Type B pancreatic cell (in vitro differentiated cells): ENCODE measurements around the gene NCK2. TPM values are rescaled to one million over a fixed set of nuclear protein-coding genes. Genes with fewer than 3 reads are reported as not detected.

Source experiments
- DNase-seq: peaks from one replicate; pipeline ENCODE4 v3.0.0; 2021; ENCODE audit warnings: mixed read lengths; ENCODE audit not compliant: unreplicated experiment; ENCODE audit errors: extremely low spot score
- H3K27ac Mint-ChIP-seq: 2 replicates; pipeline ENCODE4 v1.8.0; 2021; ENCODE audit warnings: mild to moderate bottlenecking, mixed read lengths
- H3K27me3 Mint-ChIP-seq: 2 replicates; pipeline ENCODE4 v1.8.0; 2021; ENCODE audit warnings: mixed read lengths
- H3K36me3 Mint-ChIP-seq: 2 replicates; pipeline ENCODE4 v1.8.0; 2021; ENCODE audit warnings: mixed read lengths
- H3K4me1 Mint-ChIP-seq: one replicate; pipeline ENCODE4 v1.8.0; 2021; ENCODE audit warnings: mixed read lengths; ENCODE audit not compliant: unreplicated experiment
- H3K4me3 Mint-ChIP-seq: 2 replicates; pipeline ENCODE4 v1.8.0; 2021; ENCODE audit warnings: mild to moderate bottlenecking, mixed read lengths
- H3K9me3 Mint-ChIP-seq: 2 replicates; pipeline ENCODE4 v1.8.0; 2021; ENCODE audit warnings: mixed read lengths
- CTCF ChIP-seq: fragments of 200-600 bp; sonication (generic); conservative IDR thresholded peaks from 2 replicates; pipeline ENCODE4 v1.5.0; 2021; ENCODE audit warnings: antibody characterized with exemption, mild to moderate bottlenecking
- total RNA-seq: library from RNA; stranded (reverse); gene quantifications from 2 replicates; pipeline ENCODE4 v1.2.1, GENCODE V29; 2021; ENCODE audit warnings: low replicate concordance

NCK2 gene
- total RNA-seq, 1 donor from 2014 or later, result 86.4 TPM

DNA sequence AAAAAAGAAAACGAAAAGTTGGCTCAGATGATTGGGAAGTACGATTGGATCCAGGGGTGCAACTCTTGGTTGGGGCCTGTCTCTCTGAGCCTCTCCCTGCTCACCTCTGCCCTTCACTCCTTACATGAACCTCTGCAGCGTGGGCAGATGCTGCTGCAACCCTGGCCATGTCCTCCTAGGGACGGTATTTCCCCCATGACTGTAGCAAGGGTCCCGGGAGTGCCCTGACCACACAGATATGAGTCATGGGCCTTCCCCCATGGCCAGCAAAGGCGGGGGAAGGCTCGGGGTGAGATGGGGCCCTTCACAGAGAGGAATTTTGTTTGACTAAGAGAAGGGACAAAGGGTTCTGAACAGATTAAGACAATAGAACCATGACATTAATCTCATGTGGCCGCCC, 129.0 kb downstream of the NCK2 start:
- Mint-ChIP-seq H3K4me3 (no peak overlapping the region), H3K9me3 (no peaks in the 10 kb centered on the region), H3K36me3 (peaks cover 39% of the 10 kb centered on the region), H3K27ac (no peak overlapping the region), H3K4me1 (peaks cover 44% of the 10 kb centered on the region), H3K27me3 (no peaks in the 10 kb centered on the region)
- TF ChIP-seq CTCF, result no peak
- DNase-seq, result no peak

GRCh38 chr2:105874466-105874865, 129.8 kb downstream of the NCK2 start:
- H3K9me3 Mint-ChIP-seq, result no peaks in the 10 kb centered on the region
- no peak for DNase-seq
- peaks cover 44% of the 10 kb centered on the region for H3K4me1 Mint-ChIP-seq
- H3K27me3 Mint-ChIP-seq, result no peaks in the 10 kb centered on the region
- peaks cover 45% of the 10 kb centered on the region for H3K36me3 Mint-ChIP-seq
- no peak overlapping the region for H3K4me3 Mint-ChIP-seq
- TF ChIP-seq CTCF, result no peak
- H3K27ac Mint-ChIP-seq, result no peak overlapping the region

DNA sequence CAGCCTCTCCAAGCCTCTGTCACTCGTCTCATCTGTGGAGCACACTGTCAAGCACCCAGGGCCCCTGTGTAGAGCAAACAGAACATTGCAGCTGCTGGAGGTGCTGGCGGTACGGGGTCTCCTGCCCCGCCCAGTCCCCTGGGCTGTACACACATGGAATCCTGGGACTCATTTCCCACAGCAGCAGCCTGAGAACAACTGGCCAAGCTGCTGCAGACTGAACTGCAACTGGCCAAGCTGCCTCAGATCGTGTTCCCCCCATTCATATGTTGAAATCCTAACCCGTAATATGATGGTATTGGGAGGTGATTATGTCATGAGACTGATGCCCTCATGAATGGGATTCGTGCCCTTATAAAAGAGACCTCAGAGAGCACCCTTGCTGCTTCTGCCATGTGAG, 130.5 kb downstream of the NCK2 start:
- TF ChIP-seq CTCF, result no peak
- H3K27me3 Mint-ChIP-seq, result no peaks in the 10 kb centered on the region
- no peak overlapping the region for H3K4me3 Mint-ChIP-seq
- no peaks in the 10 kb centered on the region for H3K9me3 Mint-ChIP-seq
- H3K27ac Mint-ChIP-seq, result no peak overlapping the region
- DNase-seq, result no peak
- H3K4me1 Mint-ChIP-seq, result peaks cover 47% of the 10 kb centered on the region
- peaks cover 45% of the 10 kb centered on the region for H3K36me3 Mint-ChIP-seq

DNA sequence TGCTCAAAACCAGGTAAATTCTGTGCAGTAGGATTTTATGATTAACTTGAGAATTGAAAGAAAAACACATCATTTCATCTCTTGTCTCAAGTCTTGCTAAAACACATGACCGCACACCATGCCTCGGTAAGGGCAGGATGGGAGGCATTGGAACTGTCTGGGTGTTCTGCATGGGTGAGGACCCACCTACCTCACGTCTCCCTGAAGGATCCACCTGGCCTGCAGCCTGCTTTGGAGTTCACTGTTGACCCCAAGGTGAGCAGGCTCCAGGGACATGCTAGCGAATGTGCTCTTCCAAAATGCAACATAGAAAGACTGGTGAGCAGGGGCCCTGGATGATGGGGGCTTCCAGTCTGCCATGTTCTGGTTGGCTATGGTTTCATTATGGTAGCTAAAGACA, 131.5 kb downstream of the NCK2 start:
- Mint-ChIP-seq H3K9me3 (no peaks in the 10 kb centered on the region), H3K4me1 (peaks cover 42% of the 10 kb centered on the region), H3K4me3 (no peak overlapping the region), H3K27me3 (no peaks in the 10 kb centered on the region), H3K27ac (no peak overlapping the region), H3K36me3 (peaks cover 47% of the 10 kb centered on the region)
- no peak for DNase-seq
- TF ChIP-seq CTCF, result no peak

GRCh38 chr2:105877945-105878344, 133.2 kb downstream of the NCK2 start:
- Mint-ChIP-seq H3K4me3 (no peak overlapping the region), H3K27me3 (no peaks in the 10 kb centered on the region), H3K36me3 (peaks cover 50% of the 10 kb centered on the region), H3K4me1 (peaks cover 40% of the 10 kb centered on the region), H3K9me3 (no peaks in the 10 kb centered on the region), H3K27ac (no peak overlapping the region)
- no peak for DNase-seq
- TF ChIP-seq CTCF, result no peak
